ENCODE measurements around the gene SLMAP. TPM values are rescaled to one million over a fixed set of nuclear protein-coding genes. Genes with fewer than 3 reads are reported as not detected.

SLMAP gene
- total and polyA plus RNA-seq, 2 experiments from 2014 or later, result 32.1 to 73.0 TPM

DNA sequence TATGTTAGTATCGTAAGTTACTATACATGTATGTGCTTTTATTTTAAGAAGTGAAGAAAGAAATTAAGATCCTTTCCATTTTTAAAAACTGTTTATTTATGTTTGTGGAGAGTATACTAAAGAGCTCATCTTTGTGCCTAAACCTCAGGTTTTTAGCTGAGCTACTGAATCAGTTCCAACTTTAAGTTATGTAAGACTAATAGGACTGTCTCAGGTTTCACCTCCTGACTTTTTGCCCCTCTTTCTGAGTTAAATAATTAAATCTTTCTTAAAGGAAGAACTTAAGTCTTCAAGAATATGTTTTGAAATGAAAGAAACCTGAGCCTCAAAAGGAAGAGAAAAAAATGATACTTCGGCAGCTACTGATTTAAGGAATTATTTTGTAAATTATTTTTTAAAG is 2.6 kb downstream of the SLMAP start:
- no peak for ATAC-seq
- Histone ChIP-seq H3K4me1 (ENCODE audit: insufficient read depth) (peaks cover 8% of the 10 kb centered on the region), H3K4me2 (peak overlapping the region; percentile 81)

More for the DNA sequence above, 2.6 kb downstream of the SLMAP start:
- H3K27me3 ChIP-seq (ENCODE audit: insufficient read depth), result no peaks in the 10 kb centered on the region
- no peak overlapping the region for H3K27ac ChIP-seq (ENCODE audit: low read depth)
- TF ChIP-seq JUNB (IDR thresholded peaks at IDR 0.05; ENCODE audit: unreplicated experiment), result no peak
- TF ChIP-seq, protein P1, sequence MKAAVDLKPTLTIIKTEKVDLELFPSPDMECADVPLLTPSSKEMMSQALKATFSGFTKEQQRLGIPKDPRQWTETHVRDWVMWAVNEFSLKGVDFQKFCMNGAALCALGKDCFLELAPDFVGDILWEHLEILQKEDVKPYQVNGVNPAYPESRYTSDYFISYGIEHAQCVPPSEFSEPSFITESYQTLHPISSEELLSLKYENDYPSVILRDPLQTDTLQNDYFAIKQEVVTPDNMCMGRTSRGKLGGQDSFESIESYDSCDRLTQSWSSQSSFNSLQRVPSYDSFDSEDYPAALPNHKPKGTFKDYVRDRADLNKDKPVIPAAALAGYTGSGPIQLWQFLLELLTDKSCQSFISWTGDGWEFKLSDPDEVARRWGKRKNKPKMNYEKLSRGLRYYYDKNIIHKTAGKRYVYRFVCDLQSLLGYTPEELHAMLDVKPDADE (IDR thresholded peaks at IDR 0.05), result no peak
- TF ChIP-seq, protein P2, sequence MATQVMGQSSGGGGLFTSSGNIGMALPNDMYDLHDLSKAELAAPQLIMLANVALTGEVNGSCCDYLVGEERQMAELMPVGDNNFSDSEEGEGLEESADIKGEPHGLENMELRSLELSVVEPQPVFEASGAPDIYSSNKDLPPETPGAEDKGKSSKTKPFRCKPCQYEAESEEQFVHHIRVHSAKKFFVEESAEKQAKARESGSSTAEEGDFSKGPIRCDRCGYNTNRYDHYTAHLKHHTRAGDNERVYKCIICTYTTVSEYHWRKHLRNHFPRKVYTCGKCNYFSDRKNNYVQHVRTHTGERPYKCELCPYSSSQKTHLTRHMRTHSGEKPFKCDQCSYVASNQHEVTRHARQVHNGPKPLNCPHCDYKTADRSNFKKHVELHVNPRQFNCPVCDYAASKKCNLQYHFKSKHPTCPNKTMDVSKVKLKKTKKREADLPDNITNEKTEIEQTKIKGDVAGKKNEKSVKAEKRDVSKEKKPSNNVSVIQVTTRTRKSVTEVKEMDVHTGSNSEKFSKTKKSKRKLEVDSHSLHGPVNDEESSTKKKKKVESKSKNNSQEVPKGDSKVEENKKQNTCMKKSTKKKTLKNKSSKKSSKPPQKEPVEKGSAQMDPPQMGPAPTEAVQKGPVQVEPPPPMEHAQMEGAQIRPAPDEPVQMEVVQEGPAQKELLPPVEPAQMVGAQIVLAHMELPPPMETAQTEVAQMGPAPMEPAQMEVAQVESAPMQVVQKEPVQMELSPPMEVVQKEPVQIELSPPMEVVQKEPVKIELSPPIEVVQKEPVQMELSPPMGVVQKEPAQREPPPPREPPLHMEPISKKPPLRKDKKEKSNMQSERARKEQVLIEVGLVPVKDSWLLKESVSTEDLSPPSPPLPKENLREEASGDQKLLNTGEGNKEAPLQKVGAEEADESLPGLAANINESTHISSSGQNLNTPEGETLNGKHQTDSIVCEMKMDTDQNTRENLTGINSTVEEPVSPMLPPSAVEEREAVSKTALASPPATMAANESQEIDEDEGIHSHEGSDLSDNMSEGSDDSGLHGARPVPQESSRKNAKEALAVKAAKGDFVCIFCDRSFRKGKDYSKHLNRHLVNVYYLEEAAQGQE (IDR thresholded peaks at IDR 0.05; ENCODE audit: unreplicated experiment), result no peak
- no peak for TF ChIP-seq STAT1 (IDR thresholded peaks at IDR 0.05; ENCODE audit: unreplicated experiment)
- TF ChIP-seq NANOG (IDR thresholded peaks at IDR 0.05; ENCODE audit: borderline replicate concordance), result no peak
- TF ChIP-seq, protein P3, sequence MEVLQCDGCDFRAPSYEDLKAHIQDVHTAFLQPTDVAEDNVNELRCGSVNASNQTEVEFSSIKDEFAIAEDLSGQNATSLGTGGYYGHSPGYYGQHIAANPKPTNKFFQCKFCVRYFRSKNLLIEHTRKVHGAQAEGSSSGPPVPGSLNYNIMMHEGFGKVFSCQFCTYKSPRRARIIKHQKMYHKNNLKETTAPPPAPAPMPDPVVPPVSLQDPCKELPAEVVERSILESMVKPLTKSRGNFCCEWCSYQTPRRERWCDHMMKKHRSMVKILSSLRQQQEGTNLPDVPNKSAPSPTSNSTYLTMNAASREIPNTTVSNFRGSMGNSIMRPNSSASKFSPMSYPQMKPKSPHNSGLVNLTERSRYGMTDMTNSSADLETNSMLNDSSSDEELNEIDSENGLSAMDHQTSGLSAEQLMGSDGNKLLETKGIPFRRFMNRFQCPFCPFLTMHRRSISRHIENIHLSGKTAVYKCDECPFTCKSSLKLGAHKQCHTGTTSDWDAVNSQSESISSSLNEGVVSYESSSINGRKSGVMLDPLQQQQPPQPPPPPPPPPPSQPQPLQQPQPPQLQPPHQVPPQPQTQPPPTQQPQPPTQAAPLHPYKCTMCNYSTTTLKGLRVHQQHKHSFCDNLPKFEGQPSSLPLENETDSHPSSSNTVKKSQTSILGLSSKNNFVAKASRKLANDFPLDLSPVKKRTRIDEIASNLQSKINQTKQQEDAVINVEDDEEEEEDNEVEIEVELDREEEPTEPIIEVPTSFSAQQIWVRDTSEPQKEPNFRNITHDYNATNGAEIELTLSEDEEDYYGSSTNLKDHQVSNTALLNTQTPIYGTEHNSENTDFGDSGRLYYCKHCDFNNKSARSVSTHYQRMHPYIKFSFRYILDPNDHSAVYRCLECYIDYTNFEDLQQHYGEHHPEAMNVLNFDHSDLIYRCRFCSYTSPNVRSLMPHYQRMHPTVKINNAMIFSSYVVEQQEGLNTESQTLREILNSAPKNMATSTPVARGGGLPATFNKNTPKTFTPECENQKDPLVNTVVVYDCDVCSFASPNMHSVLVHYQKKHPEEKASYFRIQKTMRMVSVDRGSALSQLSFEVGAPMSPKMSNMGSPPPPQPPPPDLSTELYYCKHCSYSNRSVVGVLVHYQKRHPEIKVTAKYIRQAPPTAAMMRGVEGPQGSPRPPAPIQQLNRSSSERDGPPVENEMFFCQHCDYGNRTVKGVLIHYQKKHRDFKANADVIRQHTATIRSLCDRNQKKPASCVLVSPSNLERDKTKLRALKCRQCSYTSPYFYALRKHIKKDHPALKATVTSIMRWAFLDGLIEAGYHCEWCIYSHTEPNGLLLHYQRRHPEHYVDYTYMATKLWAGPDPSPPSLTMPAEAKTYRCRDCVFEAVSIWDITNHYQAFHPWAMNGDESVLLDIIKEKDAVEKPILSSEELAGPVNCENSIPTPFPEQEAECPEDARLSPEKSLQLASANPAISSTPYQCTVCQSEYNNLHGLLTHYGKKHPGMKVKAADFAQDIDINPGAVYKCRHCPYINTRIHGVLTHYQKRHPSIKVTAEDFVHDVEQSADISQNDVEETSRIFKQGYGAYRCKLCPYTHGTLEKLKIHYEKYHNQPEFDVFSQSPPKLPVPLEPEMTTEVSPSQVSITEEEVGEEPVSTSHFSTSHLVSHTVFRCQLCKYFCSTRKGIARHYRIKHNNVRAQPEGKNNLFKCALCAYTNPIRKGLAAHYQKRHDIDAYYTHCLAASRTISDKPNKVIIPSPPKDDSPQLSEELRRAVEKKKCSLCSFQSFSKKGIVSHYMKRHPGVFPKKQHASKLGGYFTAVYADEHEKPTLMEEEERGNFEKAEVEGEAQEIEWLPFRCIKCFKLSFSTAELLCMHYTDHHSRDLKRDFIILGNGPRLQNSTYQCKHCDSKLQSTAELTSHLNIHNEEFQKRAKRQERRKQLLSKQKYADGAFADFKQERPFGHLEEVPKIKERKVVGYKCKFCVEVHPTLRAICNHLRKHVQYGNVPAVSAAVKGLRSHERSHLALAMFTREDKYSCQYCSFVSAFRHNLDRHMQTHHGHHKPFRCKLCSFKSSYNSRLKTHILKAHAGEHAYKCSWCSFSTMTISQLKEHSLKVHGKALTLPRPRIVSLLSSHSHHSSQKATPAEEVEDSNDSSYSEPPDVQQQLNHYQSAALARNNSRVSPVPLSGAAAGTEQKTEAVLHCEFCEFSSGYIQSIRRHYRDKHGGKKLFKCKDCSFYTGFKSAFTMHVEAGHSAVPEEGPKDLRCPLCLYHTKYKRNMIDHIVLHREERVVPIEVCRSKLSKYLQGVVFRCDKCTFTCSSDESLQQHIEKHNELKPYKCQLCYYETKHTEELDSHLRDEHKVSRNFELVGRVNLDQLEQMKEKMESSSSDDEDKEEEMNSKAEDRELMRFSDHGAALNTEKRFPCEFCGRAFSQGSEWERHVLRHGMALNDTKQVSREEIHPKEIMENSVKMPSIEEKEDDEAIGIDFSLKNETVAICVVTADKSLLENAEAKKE (CRISPR knock-in tag; IDR thresholded peaks at IDR 0.05), result no peak
- no peak for TF ChIP-seq POLR2AphosphoS5 (IDR thresholded peaks at IDR 0.05; ENCODE audit: low read depth)
- no peak for TF ChIP-seq ZNF114 (CRISPR knock-in tag; IDR thresholded peaks at IDR 0.05)
- no peak for TF ChIP-seq EZH2 (IDR thresholded peaks at IDR 0.05; ENCODE audit: low read depth, unreplicated experiment)
- TF ChIP-seq CREB1 (CRISPR knock-in tag; IDR thresholded peaks at IDR 0.05; ENCODE audit: low read depth), result no peak
- no peak for TF ChIP-seq EZH2phosphoT487 (IDR thresholded peaks at IDR 0.05; ENCODE audit: unreplicated experiment)
- no peak for TF ChIP-seq ZNF331 (CRISPR knock-in tag; IDR thresholded peaks at IDR 0.05; ENCODE audit: low read depth)
- H3F3A ChIP-seq (replicated peaks; ENCODE audit: low read depth), result no peaks in the 10 kb centered on the region
- Mint-ChIP-seq H3K27me3 (ENCODE audit: insufficient read depth, low read depth, poor library complexity) (peaks cover 3% of the 10 kb centered on the region), H3K4me1 (peaks cover 8% of the 10 kb centered on the region; the same call in 2 of the 3 replicates), H3K27ac (no peak overlapping the region), H3K4me3 (peak overlapping the region; percentile 97), H3K36me3 (ENCODE audit: low read depth) (peaks cover 33% of the 10 kb centered on the region), H3K9me3 (no peaks in the 10 kb centered on the region; the same call in 2 of the 3 replicates)
- H3K79me2 ChIP-seq (replicated peaks; ENCODE audit: insufficient read depth), result peaks cover 68% of the 10 kb centered on the region
- H2AFZ ChIP-seq, result no peak overlapping the region
- H3K9me2 ChIP-seq (ENCODE audit: insufficient read depth), result no peaks in the 10 kb centered on the region
- peaks cover 36% of the 10 kb centered on the region for H4K20me1 ChIP-seq (replicated peaks; ENCODE audit: insufficient read depth)
- H3K4me3 ChIP-seq, result peak overlapping the region; percentile 58
- no peak for DNase-seq (ENCODE audit: low spot score)
- H3K36me3 ChIP-seq (ENCODE audit: insufficient read depth), result no peaks in the 10 kb centered on the region
